Activated T-cell treated with anti-CD3 and anti-CD28 coated beads for 1 hour (primary cell): ENCODE data around the gene NAA50.
A peak's percentile ranks its signal among the peaks of the same experiment; 100 is the strongest.

Experiments
- DNase-seq: peaks from one replicate; pipeline ENCODE4 v3.0.0-alpha.2; 2020; ENCODE audit warnings: low read depth

NAA50 gene

DNA sequence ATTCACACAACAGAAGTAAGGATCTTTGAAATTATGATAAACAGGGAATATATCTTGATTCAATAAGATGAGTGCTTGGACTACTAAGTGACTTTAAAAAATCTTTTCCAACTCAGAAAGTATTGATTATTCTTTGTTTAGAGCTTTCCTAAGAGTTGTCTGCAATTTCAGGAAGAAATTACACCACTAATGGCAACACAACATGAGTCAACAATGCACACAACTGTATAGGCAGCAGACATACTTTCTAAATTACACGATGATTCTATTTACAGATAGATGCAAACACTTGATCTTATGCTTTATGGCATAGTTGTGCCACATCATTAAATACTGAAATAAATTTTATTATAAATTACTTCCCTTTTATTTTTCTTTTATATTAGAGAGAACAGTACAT is 4.4 kb downstream of the NAA50 start:
- no peak for DNase-seq

DNA sequence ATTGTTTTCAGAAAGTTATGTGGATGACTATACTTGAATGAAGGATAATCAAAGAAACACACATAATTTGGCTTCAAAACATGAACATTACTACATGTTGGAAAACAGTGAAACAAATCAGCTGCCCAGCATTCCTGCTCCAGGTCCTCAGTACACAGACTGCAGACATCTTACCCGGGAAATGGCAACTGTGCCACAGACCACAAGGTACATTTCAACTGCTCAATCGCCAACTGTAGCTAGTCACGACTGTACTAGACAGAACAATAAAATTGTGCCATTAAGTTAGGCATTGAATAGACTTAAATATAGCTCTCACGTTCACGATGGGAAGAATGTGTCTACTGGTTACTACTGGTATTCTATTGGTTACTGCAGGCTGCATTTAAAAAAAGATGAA is 5.0 kb downstream of the NAA50 start:
- DNase-seq: no peak

GRCh38 chr3:113736548-113737089 is 9.4 kb downstream of the NAA50 start:
- no peak for DNase-seq

DNA sequence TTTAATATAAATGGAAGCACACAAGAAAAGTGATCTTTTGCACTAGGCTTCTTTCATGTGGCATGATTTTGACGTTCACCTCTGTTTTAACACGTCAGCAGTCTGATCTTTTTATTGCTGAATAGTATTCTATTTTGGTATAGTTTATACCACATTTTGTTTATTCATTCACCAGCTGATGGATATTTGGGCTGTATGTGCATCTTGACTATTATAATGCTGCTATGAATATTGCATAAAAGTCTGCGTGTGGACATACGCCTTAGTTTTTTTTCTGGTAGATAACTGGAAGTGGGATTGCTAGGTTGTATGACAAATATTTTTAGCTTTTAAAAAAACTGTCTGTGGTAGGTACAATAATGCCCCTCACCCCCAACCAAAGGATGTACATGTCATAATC is 14.4 kb downstream of the NAA50 start:
- DNase-seq: no peak

DNA sequence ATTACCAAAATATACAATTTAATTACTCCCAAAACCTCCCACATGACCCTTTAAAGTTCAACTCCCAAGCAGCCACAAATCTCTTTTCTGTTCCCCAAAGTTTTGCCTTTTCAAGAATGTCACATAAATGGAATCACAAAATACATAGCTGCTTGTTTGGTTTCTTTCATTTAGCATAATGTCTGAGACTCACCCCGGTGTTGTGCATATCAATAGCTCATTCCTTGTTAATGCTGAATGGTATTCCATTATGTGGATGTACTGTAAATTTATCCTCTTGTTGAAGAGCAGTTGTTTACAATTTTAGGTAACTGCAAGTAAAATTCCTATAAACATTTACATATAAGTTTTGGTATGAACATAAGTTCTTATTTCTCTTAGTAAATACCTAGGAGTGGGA is 15.5 kb downstream of the NAA50 start:
- DNase-seq: no peak

DNA sequence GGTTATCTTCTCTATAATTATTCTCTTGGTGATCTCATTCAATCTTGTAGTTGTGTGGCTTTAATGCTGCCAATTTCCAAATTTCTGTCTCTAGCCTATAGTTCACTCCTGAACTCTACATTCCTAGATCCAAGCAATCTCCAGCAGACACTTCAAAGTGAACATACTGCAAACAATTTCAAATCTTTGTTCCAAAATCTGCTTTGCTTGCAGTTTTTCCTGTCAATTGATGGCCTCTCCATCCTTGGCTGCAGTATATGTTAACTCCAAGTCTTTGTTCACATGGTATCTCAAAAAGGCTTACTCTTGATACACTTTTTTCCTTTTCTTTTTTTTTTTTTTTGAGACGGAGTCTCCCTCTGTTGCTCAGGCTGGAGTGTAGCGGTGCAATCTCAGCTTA is 17.4 kb downstream of the NAA50 start:
- no peak for DNase-seq

GRCh38 chr3:113721636-113722035 is 24.4 kb downstream of the NAA50 start:
- DNase-seq: no peak

DNA sequence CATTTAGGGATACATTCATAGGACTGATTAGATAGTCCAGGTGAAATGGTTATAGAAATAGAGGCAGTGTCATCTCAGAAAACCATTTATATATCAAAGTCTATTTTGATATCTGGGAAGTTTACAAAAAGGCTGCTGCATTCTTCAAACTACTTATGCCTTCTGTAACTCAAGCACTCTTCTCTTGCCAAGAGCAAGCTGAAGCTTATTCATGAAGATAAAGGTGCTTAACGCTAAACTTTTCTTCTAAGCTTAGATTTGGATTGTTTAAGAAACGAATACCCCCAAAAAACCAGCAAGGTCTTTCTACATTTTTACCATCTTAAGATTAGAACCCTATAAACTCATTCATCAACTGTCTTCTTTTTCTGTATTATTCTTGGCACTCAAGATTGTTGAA is 26.3 kb downstream of the NAA50 start:
- no peak for DNase-seq

- no peak for DNase-seq
These were observed 26.8 kb downstream of the NAA50 start for GRCh38 chr3:113719294-113719693.

DNA sequence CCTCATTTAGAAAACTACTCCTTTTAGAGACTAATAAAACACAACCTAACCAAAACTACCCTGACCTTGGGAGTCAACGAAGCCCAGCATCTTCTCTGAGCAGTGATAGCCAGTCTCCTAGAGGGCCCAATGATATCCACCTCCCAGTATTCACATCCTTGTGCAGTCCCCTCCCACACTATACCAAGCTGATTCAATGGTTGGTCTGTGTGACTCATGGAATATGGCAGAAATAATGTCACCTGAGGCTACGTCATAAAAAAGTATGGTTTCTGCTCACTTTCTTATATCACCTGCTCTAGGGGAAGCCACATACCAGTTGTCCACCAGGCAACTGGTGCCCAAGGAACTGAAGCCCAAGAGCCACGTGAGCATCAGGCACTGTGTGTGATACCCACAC is 28.2 kb downstream of the NAA50 start:
- no peak for DNase-seq

GRCh38 chr3:113717308-113717707 is 28.7 kb downstream of the NAA50 start:
- DNase-seq: no peak

DNA sequence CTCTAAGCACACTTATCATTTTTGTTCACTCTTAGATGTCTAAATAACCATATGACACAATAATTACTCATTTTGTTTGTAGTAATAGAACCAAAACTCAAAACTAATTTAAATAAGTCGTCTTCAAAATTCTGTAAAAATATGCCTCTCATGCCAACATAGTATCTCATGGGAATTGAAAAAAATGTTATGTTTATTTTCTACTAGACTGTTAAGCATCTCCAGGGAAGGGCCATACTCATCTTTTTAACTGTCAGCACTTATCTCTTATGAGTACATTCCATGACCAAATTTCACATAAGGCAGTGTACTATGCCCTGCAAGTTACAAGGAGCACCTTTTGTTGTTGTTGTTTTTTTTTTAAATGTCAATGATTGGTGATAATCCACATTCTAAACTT is 31.3 kb downstream of the NAA50 start:
- no peak for DNase-seq

- DNase-seq: no peak
These were observed 33.9 kb downstream of the NAA50 start for GRCh38 chr3:113712129-113712528.

DNA sequence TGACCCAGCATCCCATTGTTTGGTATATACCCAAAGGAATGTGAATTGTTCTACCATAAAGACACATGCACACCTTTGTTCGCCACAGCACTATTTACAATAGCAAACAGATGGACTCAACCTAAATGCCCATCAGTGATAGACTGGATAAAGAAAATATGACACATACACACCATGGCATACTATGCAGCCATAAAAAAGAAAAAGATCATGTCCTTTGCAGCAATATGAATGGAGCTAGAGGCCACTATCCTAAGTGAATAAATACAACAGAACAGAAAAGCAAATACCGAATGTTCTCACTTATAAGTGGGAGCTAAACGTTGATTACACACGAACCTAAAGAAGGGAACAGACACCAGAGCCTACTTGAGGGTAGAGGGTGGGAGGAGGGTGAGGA is 38.2 kb downstream of the NAA50 start:
- no peak for DNase-seq

DNA sequence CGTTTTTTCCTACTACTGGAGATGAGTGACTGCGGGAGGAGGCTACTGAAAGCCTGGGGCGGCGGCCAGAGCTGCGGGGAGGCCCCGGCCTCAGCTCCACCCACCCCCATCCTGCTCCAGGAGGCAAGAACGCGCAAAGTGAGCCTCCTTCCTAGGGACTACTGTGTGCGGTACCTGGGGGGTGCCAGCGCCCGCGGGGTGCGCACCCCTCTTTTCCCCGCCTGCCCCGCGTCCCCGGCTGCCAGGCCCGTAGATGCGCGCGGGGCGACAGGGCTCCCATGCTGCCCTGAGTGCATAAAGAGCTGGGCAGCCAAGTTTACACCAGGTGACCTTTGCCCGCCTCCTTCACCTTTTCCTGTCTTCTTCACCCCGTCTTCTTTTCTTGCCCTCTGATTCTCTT is 47.1 kb downstream of the NAA50 start:
- no peak for DNase-seq

- no peak for DNase-seq
These were observed 47.8 kb downstream of the NAA50 start for GRCh38 chr3:113698213-113698742.

DNA sequence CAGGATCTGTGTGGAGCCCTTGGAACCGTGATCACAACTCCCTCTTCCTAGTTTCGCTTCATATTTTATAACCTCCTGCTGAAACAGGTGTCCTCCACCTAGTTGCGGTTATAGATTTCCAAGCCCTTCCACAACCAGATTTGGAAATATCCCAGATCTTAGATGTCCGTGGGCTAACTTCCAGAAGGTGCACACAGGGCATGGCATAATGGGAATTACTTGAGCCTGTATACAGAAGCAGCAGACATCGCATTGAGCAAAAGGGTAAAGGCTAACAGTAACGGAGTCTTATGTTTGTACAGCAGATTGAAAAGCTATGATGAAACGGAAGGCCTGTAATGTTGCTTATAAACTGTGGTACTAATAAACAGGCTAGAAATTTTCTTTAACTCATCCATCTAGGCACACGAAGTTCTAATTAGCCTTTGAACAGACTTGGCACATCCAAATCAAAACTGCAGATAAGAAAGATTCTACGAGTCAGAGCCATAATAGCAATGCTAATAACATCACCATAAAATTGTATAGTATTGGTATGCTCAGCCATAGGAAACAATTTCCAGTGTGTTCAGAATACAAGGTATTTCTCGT is 48.5 kb downstream of the NAA50 start:
- no peak for DNase-seq

GRCh38 chr3:113696658-113697499 is 49.2 kb downstream of the NAA50 start:
- DNase-seq: peak; percentile 97

GRCh38 chr3:113695786-113696645 is 50.0 kb downstream of the NAA50 start, which contains the start of gene USF3:
TSS of gene USF3 (minus strand) at chr3:113696642. CDS start at chr3:113674878, 21,764 bp downstream.
- peak; percentile 75 for DNase-seq

GRCh38 chr3:113695431-113695785 is 50.6 kb downstream of the NAA50 start:
- DNase-seq: no peak

DNA sequence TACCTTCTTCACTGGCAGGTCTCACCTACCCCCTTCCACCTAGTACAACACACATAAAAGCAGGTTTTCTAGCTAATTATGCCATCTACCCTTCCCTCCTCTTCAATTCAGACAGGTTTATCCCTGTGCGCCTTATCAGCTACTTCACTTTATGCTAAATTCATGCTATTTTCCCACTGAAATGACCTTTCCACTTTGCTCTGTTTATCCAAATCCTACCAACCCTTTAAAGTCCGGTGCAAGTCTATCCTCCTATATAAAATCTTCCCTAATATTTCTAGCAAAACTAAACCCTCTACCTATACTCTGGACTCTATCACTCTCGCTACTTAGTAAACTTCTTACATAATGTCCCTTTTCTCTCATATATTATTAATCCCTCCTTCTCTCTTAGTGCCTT is 55.6 kb downstream of the NAA50 start:
- DNase-seq: no peak

DNA sequence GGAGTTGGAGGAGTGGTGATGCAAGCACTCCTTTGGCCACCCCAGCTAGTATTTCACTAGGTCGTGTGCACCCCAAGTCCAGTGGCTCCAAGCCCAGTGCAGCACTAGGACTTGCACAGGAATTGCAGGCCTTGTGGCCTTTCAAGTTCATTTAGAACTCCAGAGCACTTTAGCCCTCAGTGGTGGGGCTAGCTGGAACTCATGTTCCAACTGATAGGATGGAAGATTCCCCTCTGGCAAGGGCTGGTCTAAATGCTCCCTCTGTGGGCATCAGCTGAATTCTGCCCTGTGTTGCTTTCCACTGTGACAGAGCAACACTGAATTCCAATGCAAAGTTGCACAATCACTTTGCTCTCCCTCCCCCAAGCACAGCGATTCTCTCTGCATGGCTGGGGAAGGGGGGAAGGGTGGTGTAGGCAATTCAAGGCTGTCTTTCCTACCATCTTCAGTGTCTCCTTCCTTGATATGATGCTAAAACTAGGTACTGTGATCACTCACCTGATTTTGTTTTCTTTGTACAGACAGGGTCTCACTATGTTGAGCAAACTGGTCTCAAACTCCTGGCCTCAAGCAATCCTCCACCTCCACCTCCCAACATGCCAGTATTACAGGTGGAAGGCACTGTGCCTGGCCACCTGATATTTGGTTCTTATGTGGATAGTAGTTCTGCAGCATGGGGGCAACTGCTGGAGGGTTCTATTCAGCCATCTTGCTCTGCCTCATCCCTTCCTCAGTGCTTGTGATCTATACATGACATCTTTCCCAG is 59.9 kb downstream of the NAA50 start:
- no peak for DNase-seq
